Thoracic aorta (tissue), 2 donors: ENCODE data around the gene PRAMEF27. TPM values are rescaled to one million over a fixed set of nuclear protein-coding genes. Genes with fewer than 3 reads are reported as not detected.
"Not testable (repeated sequence)": the region's sequence is repeated elsewhere in the genome, so short reads cannot be mapped to it uniquely, and the experiment has no call there.

Experiments
- ATAC-seq: fragments of 150-250 bp; one replicate; pipeline ENCODE4 v1.8.0; 2017; ENCODE audit warnings: low read depth; ENCODE audit not compliant: insufficient number of reproducible peaks, low FRiP score
- DNase-seq: peaks from one replicate; pipeline ENCODE4 v3.0.0-alpha.2; 2020; ENCODE audit warnings: low spot score
- H3K27ac ChIP-seq, 2 donors: fragments of 200-600 bp; sonication (generic); 1 replicate in 1 of 2; 2 replicates in 1 of 2; pipeline ENCODE4 v1.5.1; 2016; ENCODE audit warnings: mild to moderate bottlenecking in 2 of 2, moderate library complexity in 2 of 2
- H3K27me3 ChIP-seq: fragments of 200-600 bp; sonication (generic); replicated peaks from 2 replicates; pipeline ENCODE4 v1.6.0; 2016; ENCODE audit warnings: mild to moderate bottlenecking; ENCODE audit not compliant: insufficient read depth
- H3K36me3 ChIP-seq: fragments of 200-600 bp; sonication (generic); one replicate; pipeline ENCODE4 v1.5.1; 2016
- H3K4me1 ChIP-seq, 2 donors: fragments of 200-600 bp; sonication (generic); 1 replicate in 1 of 2; 2 replicates in 1 of 2; pipeline versions ENCODE4 v1.5.1 to v1.6.0; 2016; ENCODE audit warnings: low read depth in 2 of 2, mild to moderate bottlenecking in 1 of 2; ENCODE audit not compliant: control insufficient read depth in 1 of 2
- H3K4me3 ChIP-seq: fragments of 200-600 bp; sonication (generic); 2 replicates; pipeline ENCODE4 v1.5.1; 2016; ENCODE audit warnings: mild to moderate bottlenecking
- H3K9me3 ChIP-seq: fragments of 200-600 bp; sonication (generic); 2 replicates; pipeline ENCODE4 v1.5.1; 2016
- total RNA-seq, 2 donors: library from RNA; depleted of rRNA; stranded (reverse); fragments of >200 nt; gene quantifications; one replicate each; pipeline versions ENCODE4 v1.1.0 to v1.2.3, GENCODE V29; 2016

The PRAMEF27 gene
- not detected for total RNA-seq

DNA sequence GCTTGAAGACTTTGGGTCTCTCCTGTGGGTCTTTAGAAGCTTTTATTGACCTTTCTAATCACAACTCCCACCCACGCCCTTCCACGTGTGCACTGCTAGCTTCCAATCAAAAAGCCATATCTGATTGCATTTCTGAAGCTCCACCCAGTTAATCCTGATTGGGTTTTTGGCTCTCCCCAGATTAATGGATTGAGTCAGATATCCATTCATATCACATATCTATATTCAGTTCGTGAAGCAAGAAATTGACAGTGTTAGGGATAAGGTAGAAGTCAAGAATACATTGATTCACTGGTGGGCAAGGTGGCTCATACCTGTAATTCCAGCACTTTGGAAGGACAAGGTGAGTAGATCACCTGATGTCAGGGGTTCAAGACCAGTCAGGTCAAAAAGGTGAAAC, at the start of gene PRAMEF27:
Gene PRAMEF27 (minus strand): TSS at position 101 of the 400 bp plus-strand sequence. CDS start 2,916 bp downstream, outside the sequence.
- not testable (repeated sequence) for H3K4me1 ChIP-seq, H3K36me3 ChIP-seq, H3K27ac ChIP-seq, H3K27me3 ChIP-seq, H3K4me3 ChIP-seq, ATAC-seq, H3K9me3 ChIP-seq, DNase-seq

GRCh38 chr1:13070474-13070873, 14.1 kb upstream of the PRAMEF27 start, which contains the start of gene PRAMEF25:
PRAMEF25 (plus strand) TSS chr1:13070774; CDS start chr1:13073694, 2,920 bp downstream.
- H3K4me3 ChIP-seq, H3K27ac ChIP-seq, DNase-seq, ATAC-seq, H3K36me3 ChIP-seq, H3K4me1 ChIP-seq, H3K9me3 ChIP-seq, H3K27me3 ChIP-seq: not testable (repeated sequence)

DNA sequence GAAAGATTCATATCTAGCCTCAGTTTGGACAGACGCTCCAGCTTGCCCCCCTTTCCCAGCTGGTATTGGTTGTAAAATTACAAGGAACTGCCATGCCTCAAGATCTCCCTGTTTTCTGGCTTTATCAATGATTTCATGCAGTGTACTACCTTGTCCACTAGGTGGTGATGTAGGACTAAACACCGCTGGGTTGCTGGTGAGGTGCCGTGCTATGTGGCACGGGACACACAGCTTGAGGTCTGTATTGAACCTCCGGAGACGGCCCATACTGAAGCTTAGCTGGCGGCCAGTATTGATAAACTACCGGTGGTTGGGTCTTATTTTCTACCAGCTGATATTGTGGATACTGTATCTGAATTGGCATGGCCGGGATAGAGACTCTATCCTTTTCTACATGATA, 36.5 kb downstream of the PRAMEF27 start:
- H3K4me3 ChIP-seq, H3K27me3 ChIP-seq, H3K9me3 ChIP-seq, H3K27ac ChIP-seq, H3K4me1 ChIP-seq, H3K36me3 ChIP-seq, DNase-seq, ATAC-seq: not testable (repeated sequence)

GRCh38 chr1:13011932-13012331, 44.4 kb downstream of the PRAMEF27 start:
- not testable (repeated sequence) for H3K27me3 ChIP-seq, H3K4me3 ChIP-seq, DNase-seq, ATAC-seq, H3K4me1 ChIP-seq, H3K27ac ChIP-seq, H3K36me3 ChIP-seq, H3K9me3 ChIP-seq

GRCh38 chr1:13009348-13009747, 47.0 kb downstream of the PRAMEF27 start:
- H3K36me3 ChIP-seq, H3K4me3 ChIP-seq, H3K4me1 ChIP-seq, H3K9me3 ChIP-seq, H3K27ac ChIP-seq, DNase-seq, ATAC-seq, H3K27me3 ChIP-seq: not testable (repeated sequence)

DNA sequence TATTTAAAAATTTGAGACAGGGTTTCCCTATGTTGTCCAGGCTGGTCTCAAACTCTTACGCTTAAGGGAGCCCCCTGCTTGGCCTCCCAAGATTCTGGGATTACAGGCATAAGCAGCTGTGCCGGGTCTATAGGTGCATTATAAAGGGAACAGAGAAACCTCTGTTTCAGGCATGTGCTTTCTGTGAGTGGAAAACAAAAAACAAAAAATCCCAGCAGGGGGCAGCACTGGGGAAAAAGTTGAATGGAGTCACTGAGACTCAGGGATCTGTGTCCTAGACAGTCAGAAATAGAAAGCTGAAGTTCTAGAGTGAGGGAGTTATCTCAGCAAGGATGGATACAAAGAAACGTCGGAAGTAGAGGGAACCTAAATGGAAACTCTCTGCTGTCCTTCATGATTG, 50.6 kb downstream of the PRAMEF27 start:
- DNase-seq, H3K36me3 ChIP-seq, H3K9me3 ChIP-seq, H3K27ac ChIP-seq, H3K4me3 ChIP-seq, H3K27me3 ChIP-seq, H3K4me1 ChIP-seq, ATAC-seq: not testable (repeated sequence)

Other genes starting within 250 kb of the PRAMEF27 start
- not detected for gene PRAMEF11, start 225.2 kb downstream of the PRAMEF27 start, total RNA-seq
- not detected for gene HNRNPCL1, start 207.9 kb downstream of the PRAMEF27 start, total RNA-seq
- not detected for gene PRAMEF2, start 199.5 kb downstream of the PRAMEF27 start, total RNA-seq
- gene PRAMEF4, start 170.4 kb downstream of the PRAMEF27 start, total RNA-seq: not detected
- not detected for gene PRAMEF10, start 158.3 kb downstream of the PRAMEF27 start, total RNA-seq
- gene PRAMEF7, start 140.0 kb downstream of the PRAMEF27 start, total RNA-seq: not detected
- gene PRAMEF6, start 109.0 kb downstream of the PRAMEF27 start, total RNA-seq: not detected
- not detected for gene HNRNPCL3, start 4.2 kb upstream of the PRAMEF27 start, total RNA-seq
- gene PRAMEF25, start 14.2 kb upstream of the PRAMEF27 start, total RNA-seq: not detected
- not detected for gene HNRNPCL2, start 60.3 kb upstream of the PRAMEF27 start, total RNA-seq
- gene PRAMEF26, start 99.4 kb upstream of the PRAMEF27 start, total RNA-seq: not detected
- gene HNRNPCL4, start 109.1 kb upstream of the PRAMEF27 start, total RNA-seq: not detected
- gene PRAMEF9, start 115.3 kb upstream of the PRAMEF27 start, total RNA-seq: not detected
- gene PRAMEF13, start 144.8 kb upstream of the PRAMEF27 start, total RNA-seq: not detected
- gene PRAMEF18, start 169.6 kb upstream of the PRAMEF27 start, total RNA-seq: not detected
- not detected for gene PRAMEF5, start 197.6 kb upstream of the PRAMEF27 start, total RNA-seq
- not detected for gene PRAMEF8, start 228.6 kb upstream of the PRAMEF27 start, total RNA-seq
- not detected for gene PRAMEF33, start 247.0 kb upstream of the PRAMEF27 start, total RNA-seq